Uterus (tissue), 4 donors: Measurements from ENCODE around the gene FAM151A. TPM values are rescaled to one million over a fixed set of nuclear protein-coding genes. Genes with fewer than 3 reads are reported as not detected.

Experiments
- DNase-seq, 2 donors: peaks; one replicate each; pipeline ENCODE4 v3.0.0-alpha.2; 2019 to 2020
- H3K27ac ChIP-seq, 2 donors: fragments of 200-600 bp; sonication (generic); 1 replicate in 1 of 2; 2 replicates in 1 of 2; pipeline ENCODE4 v1.5.1; 2016 to 2018
- H3K27me3 ChIP-seq, 2 donors: fragments of 200-600 bp; sonication (generic); one replicate each; pipeline ENCODE4 v1.5.1; 2018 to 2019; ENCODE audit warnings: control low read depth in 1 of 2
- H3K36me3 ChIP-seq, 2 donors: fragments of 200-600 bp; sonication (generic); one replicate each; pipeline ENCODE4 v1.5.1; 2019; ENCODE audit warnings: control low read depth in 1 of 2
- H3K4me1 ChIP-seq, 2 donors: fragments of 200-600 bp; sonication (generic); one replicate each; pipeline ENCODE4 v1.5.1; 2018 to 2019; ENCODE audit warnings: control low read depth in 1 of 2
- H3K4me3 ChIP-seq, 2 donors: fragments of 200-600 bp; sonication (generic); 1 replicate in 1 of 2; 2 replicates in 1 of 2; pipeline ENCODE4 v1.5.1; 2018 to 2019; ENCODE audit warnings: mild to moderate bottlenecking in 1 of 2
- H3K9me3 ChIP-seq, 2 donors: fragments of 200-600 bp; sonication (generic); one replicate each; pipeline ENCODE4 v1.5.1; 2019; ENCODE audit warnings: control low read depth in 1 of 2
- CTCF ChIP-seq, 4 experiments: fragments of 200-600 bp in 2 of 4; fragments of 450-650 bp in 2 of 4; sonication (generic) in 2 of 4; IDR thresholded peaks; one replicate each; pipeline ENCODE4 v1.5.1; 2016 to 2019; ENCODE audit warnings: antibody characterized with exemption in 4 of 4, mild to moderate bottlenecking in 2 of 4, moderate library complexity in 1 of 4
- POLR2A ChIP-seq, 2 donors: fragments of 450-650 bp; IDR thresholded peaks; one replicate each; pipeline ENCODE4 v1.6.1; 2016; ENCODE audit warnings: antibody characterized with exemption in 2 of 2, mild to moderate bottlenecking in 1 of 2, moderate library complexity in 1 of 2
- intact Hi-C: fragments of 100-400 bp; cut with DNase I; formaldehyde crosslinking; loops from one replicate; pipeline ENCODE4 v1.15.1; 2023; ENCODE audit warnings: low total_unique reads
- total RNA-seq, 4 donors: library from RNA; depleted of rRNA in 3 of 4; stranded (reverse); fragments of >200 nt in 3 of 4; gene quantifications; one replicate each; pipeline versions ENCODE4 v1.1.0 to v1.2.4, GENCODE V29; 2014 to 2023
- donor health status: DM: yes; HTN: yes; CAD: no.

The FAM151A gene
- total RNA-seq, 4 donors from 2014 or later = not detected

GRCh38 chr1:54604572-54605370, 18.6 kb downstream of the FAM151A start:
- intact Hi-C loops = no loop called here
- no peaks in the 10 kb centered on the region for H3K4me1 ChIP-seq
- no peak for DNase-seq
- H3K27me3 ChIP-seq = no peaks in the 10 kb centered on the region
- no peak overlapping the region for H3K27ac ChIP-seq
- TF ChIP-seq POLR2A (IDR thresholded peaks at IDR 0.05) (no peak), CTCF (IDR thresholded peaks at IDR 0.05) (no peak)
- H3K4me3 ChIP-seq = no peak overlapping the region
- no peaks in the 10 kb centered on the region for H3K36me3 ChIP-seq
- H3K9me3 ChIP-seq = no peaks in the 10 kb centered on the region

- H3K4me3 ChIP-seq = no peak overlapping the region
- intact Hi-C loops = no loop called here
- no peaks in the 10 kb centered on the region for H3K9me3 ChIP-seq
- DNase-seq = no peak
- H3K27me3 ChIP-seq = no peaks in the 10 kb centered on the region
- H3K4me1 ChIP-seq = no peaks in the 10 kb centered on the region
- H3K27ac ChIP-seq = no peak overlapping the region
- H3K36me3 ChIP-seq = no peaks in the 10 kb centered on the region
- TF ChIP-seq CTCF (IDR thresholded peaks at IDR 0.05) = no peak
- no peak for TF ChIP-seq POLR2A (IDR thresholded peaks at IDR 0.05)
Measured at GRCh38 chr1:54604051-54604450, 19.3 kb downstream of the FAM151A start.

- Histone ChIP-seq H3K36me3 (no peaks in the 10 kb centered on the region), H3K27ac (no peak overlapping the region), H3K9me3 (no peaks in the 10 kb centered on the region), H3K4me1 (no peaks in the 10 kb centered on the region), H3K27me3 (no peaks in the 10 kb centered on the region), H3K4me3 (no peak overlapping the region)
- TF ChIP-seq CTCF (IDR thresholded peaks at IDR 0.05) (no peak), POLR2A (IDR thresholded peaks at IDR 0.05) (no peak)
- intact Hi-C loops = no loop called here
- DNase-seq = no peak
Measured at GRCh38 chr1:54603241-54603640, 20.1 kb downstream of the FAM151A start.

- Histone ChIP-seq H3K9me3 (no peaks in the 10 kb centered on the region), H3K27me3 (no peaks in the 10 kb centered on the region), H3K36me3 (no peaks in the 10 kb centered on the region), H3K4me3 (no peak overlapping the region), H3K27ac (no peak overlapping the region), H3K4me1 (no peaks in the 10 kb centered on the region)
- TF ChIP-seq POLR2A (IDR thresholded peaks at IDR 0.05) (no peak), CTCF (IDR thresholded peaks at IDR 0.05) (no peak)
- intact Hi-C loops = no loop called here
- DNase-seq = no peak
Measured at GRCh38 chr1:54602554-54602953, 20.8 kb downstream of the FAM151A start.

- no peaks in the 10 kb centered on the region for H3K9me3 ChIP-seq
- no peaks in the 10 kb centered on the region for H3K27me3 ChIP-seq
- intact Hi-C loops = no loop called here
- no peak for TF ChIP-seq CTCF (IDR thresholded peaks at IDR 0.05)
- no peak for TF ChIP-seq POLR2A (IDR thresholded peaks at IDR 0.05)
- no peak overlapping the region for H3K4me3 ChIP-seq
- H3K27ac ChIP-seq = no peak overlapping the region
- no peaks in the 10 kb centered on the region for H3K36me3 ChIP-seq
- no peaks in the 10 kb centered on the region for H3K4me1 ChIP-seq
- no peak for DNase-seq
Measured at GRCh38 chr1:54601730-54602129, 21.6 kb downstream of the FAM151A start.
